Fibroblast of skin of left biceps (primary cell): ENCODE data around the gene FAM135A.
"Not testable (repeated sequence)": the region's sequence is repeated elsewhere in the genome, so short reads cannot be mapped to it uniquely, and the experiment has no call there.

Source experiments
- DNase-seq, 2 experiments: peaks; one replicate each; pipeline ENCODE4 v3.0.0-alpha.2; 2013; ENCODE audit warnings: low read depth in 2 of 2

FAM135A gene

DNA sequence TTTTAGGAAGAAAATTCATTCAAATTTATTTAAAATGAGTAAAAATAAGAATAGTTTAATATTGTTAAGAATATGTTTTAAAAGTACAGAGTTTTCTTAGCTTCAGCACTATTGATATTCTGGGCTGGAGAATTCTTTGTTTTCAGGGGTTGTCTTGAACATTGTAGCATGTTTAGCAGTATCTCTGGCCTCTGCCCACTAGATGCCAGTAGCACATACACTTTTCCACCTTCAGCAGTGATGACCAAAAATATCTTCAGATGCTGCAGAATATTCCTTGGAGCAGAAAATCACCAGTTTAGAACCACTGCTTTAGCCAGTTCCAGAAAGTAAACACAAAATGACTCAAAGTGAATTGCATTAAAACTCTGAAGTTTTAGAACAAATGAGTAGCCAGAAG, 134.0 kb downstream of the FAM135A start:
- no peak for DNase-seq

DNA sequence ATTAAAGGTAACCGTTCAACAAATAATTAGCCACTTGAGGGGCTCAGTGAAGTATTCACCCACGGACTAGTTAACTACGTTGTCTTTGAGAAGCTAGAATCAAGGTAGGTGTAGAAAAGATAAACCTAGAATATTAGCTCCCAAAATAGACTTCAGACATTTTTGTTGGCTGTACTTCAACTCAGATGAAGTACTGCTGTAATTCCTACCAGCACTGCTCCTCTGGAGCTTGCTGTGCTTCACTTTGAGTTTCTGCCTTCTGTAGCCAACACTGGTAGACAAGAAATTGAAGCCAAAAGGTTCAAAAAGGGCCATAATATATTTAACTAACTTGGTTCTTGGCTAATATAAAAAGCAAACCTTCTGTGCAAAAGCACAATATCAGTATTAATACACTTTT, 134.6 kb downstream of the FAM135A start:
- DNase-seq: no peak

DNA sequence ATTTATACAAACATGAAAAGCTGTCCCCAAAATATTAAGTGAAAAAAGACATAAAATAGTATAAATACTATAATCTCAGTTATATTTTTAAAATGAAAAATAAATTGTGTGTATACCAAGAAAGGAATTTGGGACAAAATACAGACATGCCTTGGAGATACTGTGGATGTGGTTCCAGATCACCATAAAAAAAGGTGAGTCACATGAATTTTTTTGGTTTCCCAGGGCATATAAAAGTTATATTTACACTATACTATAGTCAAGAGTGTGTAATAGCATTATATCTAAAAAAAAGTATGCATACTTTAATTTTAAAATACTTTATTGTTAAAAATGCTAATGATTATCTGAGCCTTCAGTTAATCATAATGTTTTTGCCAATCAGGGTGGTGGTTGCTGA, 136.0 kb downstream of the FAM135A start:
- no peak for DNase-seq

DNA sequence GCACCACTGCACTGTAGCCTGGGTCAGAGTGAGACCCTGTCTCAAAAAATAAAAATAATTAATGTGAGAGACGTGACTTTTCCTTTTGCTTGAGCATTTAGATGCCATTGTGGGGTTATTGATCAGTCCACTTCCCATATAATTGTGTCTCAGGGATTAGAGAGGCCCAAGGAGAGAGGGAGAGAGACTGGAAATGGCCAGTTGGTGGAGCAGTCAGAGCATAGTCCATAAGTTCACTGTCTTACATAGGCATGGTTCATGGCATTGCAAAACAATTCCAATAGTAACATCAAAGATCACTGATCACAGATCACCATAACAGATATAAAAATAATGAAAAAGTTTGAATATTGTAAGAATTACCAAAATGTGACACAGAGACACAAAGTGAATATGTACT, 138.3 kb downstream of the FAM135A start:
- DNase-seq: no peak

DNA sequence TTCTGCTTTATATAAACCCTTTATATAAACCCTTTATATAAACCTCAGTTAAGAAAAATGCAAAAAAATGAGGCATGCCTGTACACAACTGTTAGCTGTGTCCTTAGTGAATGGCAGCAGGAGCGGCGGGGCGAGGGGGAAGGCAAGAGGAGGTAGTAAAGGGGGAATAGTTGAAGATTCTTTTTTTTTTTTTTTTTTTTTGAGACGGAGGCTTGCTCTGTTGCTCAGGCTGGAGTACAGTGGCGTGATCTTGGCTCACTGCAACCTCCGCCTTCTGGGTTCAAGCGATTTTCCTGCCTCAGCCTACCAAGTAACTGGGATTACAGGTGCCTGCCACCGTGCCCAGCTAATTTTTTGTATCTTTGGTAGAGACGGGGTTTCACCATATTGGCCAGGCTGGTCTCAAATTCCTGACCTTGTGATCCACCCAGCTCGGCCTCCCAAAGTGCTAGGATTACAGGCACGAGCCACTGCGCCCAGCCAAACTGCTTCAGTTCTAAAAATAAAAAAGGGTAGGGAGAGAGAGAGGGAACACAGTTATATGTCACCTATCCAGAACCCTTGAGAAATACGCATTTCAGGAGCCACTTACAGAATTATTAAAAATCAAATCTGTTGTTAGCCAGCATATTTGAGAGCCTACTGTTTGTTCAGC, 139.1 kb downstream of the FAM135A start:
- DNase-seq: not testable (repeated sequence)

DNA sequence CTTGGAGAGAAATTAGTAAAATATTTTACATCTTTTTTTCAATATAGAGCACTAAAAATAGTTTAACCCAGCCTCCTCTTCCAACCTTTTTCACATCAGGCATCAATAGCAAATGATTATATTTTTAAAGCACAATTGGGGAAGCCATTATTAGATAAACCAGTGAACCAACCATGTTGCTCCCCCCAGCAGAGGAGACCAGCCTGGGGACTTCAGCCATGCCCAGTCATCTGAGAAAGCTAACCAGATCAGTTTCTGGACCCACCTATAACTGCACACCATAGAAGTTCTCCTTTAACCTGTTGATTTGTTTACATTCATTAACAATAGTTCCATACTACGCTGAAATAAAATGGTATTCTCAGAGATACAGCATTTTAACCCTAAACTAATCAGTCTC, 139.7 kb downstream of the FAM135A start:
- no peak for DNase-seq

DNA sequence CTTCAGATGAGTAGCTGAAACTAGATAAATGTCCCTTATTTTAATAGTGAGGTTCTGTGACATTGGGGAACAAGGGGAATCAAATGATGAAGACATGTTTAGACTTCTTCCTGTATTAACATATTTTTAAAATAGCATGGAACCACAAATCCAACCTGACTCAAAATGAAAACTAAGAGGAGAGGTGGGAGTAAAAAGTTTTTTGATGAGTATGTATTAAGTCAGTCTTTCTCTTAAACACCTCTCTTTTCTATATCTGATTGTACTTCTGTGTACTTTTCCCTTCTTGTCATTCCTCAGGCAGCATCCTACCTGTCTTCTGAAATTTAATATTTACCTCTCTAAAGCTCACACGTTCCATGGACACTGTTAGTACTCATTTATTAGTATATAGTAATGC, 144.7 kb downstream of the FAM135A start:
- DNase-seq: no peak

DNA sequence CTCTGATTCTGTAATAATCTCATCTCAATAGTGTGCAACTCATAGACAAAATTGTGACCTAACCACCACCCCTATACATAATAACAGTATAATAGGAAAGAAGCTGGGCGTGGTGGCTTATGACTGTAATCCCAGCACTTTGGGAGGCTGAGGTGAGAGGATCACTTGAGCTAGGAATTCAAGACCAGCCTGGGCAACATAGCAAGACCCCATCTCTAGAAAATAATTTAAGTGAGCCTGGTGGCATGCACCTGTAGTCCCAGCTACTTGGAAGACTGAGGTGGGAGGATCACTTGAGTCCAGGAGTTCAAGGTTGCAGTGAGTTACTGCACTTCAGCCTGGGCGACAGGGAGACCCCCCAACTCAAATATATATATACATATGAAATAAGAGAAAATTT, 149.1 kb downstream of the FAM135A start:
- DNase-seq: not testable (repeated sequence)

DNA sequence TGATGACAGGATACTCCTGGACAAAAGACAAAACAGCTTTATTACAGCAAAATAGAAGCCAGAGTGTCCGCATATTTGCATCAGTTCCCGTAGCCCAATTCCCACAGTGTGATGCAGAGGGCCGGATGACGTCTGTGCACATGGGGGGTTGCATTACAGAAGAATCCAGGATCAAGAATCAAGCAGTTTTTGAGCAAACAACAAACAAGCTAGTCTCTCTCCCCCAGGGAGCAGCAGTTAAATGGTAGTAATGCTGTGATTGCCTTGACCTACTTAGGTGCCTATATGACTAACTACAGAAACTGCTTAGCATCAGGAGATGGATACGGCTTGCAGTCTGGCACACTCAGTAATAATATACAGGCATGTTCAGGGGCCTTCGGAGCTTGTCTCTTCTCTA, 150.2 kb downstream of the FAM135A start:
- peak in 1 of 2 experiments; percentile 6 for DNase-seq

DNA sequence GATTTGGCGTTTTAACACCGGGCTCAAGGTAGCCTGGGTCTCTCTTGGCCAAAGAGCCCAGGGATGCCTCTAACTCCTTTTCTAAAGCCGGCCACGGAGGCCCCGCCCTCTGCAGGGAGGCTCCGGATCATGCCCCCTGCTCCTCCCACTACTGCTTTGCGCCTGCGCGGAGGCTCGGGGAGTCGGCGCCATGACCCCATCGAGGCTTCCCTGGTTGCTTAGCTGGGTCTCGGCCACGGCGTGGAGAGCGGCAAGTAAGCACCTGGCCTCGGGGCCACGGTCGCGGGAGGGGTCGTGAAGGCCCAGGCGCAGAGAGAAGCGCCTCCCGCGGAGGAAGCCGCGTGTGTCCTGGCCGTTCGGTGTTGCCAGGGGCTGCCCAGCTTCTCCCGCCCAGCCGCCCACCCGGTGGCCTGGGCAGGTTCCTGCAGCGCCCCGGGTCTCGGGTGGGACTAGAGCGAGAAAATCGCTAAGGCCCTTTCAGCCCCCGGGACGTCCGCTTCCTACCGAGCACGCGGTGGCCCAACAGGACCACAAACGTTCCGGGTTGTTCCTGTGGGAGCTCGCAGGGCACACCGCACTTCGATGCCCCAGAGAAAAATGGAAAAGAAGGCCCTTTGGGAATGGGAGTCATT, 153.6 kb downstream of the FAM135A start, which contains the start of gene SDHAF4:
TSS of gene SDHAF4 (plus strand) at position 180 of the 632 bp plus-strand sequence. CDS start at position 191, 11 bp downstream.
- DNase-seq: peak; percentile 62 to 64

DNA sequence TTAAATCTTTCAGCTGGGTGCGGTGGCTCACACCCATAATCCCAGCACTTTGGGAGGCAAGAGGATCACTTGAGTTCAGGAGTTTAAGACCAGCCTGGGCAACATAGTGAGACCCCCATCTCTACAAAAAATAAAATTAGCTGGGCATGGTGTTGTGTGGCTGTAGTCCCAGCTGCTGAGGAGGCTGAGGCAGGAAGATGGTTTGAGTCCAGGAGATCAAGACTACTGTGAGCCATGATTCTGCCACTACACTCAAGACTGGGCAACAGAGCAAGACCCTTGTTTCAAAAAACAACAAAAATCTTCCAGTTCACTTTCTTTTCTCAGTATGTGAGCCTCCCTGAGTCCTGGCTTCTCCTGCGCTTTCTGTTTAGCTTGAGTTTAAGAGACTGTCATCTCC, 161.3 kb downstream of the FAM135A start:
- no peak for DNase-seq

DNA sequence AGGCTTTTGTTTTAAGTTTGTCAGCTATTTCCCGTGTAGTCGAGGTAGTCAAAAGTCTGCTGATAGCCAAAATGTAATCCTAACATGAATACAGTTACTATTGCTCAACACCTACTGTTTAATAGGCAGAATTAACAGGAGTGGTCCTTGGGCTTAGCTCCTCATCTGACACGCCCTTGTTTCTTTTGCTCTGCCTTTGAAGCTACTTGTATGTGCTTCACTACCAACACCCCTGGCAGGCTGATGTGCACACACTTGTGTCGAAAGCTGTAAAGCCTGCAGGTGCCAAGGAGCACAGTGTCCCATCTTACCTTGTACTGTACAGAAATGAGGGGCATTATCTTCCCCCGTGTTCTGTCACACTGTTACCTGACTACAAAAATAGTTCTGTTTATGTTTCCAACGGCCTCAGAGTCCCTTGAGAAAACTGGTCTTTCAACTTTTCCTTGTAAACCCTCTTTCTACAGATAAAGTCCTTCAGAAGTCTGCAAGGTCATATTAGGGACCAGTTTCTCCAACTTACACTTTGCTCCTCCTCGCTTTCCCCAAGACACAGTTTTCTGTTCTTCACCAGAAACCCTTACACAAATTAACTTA, 162.7 kb downstream of the FAM135A start:
- no peak for DNase-seq

DNA sequence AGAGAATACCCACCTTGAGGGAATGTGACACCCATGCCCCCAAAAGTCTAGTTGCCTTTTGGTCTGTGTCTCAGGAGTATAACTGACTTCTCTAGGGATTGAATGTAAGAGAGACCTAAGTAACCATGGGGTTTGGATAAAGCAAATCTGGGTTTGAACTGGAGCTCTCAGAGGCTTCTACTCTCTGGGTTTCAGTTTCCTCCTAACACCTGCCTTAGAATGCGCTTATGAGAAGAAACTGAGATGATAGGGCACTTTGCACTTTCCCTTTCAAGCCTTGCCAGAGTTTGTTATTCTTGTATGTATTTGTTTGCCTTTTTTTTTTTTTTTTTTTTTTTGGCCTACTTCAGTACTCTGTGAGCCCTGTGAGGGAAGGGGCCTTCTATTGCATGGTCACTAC, 172.8 kb downstream of the FAM135A start:
- no peak for DNase-seq

DNA sequence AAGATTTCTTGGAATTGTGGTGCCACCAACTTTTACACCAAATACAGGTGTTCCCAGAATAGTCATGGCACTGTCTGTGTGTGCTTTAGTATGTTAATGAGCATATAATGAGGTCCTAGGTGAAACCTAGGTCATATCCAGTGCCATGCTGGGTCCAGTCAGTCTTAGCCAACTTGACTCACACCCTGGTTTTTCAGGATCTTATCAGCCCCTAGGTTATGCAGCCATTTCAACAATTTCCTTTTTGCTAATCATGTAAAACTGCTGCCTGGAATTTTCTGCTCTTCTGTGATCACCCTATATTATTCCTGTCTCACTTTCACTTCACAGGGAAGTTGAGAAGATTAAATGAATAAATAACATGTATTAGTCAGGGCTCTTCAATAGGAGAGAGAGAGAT, 177.1 kb downstream of the FAM135A start:
- DNase-seq: no peak

DNA sequence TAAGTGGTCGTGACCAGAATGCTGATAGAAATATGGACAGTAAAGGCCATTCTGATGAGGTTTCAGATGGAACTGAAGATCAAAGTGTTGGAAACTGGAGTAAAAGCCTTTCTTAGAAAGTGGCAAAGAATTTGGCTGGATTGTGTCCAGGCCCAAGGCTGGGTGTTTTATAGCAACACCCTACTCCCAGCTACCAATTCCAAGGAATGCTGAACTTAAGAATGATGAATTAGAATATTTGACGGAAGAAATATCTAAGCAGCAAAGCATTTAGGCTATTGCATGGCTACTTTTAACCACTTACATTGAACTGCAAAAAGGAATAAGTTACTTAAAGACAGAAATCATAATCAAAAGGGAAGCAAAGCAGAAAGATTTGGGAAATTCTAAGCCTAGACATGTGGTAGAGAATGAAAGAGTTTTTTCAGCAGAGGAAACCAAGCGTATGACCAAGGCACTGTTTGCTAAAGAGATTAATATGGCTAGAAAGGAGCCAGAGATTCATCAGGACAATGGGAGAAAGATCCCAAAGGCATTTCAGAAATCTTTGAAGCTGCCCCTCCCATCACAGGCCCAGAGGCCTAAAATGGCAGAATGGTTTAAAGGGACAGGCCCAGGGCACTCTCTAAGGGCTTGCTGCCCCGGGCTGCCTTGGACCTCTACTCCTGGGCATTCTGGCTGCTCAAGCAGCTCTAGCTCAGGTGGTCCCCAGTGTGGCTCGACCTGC, 179.2 kb downstream of the FAM135A start:
- DNase-seq: no peak

DNA sequence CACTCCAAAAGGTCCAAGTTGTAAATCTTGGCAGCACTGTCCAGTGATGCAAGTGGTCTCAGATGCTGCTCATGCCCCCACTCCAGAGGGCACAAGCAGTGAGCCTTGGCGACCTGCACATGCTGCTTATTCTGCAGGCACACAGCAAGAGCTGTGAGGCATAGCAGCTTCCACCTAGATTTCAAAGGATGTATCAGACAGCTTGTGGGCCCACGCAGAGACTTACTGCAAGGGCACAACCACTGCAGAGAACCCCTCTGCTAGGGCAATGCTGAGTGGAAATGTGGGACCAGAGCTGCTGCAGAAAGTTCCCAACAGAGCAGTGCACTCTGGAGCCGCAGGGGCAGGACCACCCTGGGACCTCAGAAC, 179.8 kb downstream of the FAM135A start:
- DNase-seq: no peak

DNA sequence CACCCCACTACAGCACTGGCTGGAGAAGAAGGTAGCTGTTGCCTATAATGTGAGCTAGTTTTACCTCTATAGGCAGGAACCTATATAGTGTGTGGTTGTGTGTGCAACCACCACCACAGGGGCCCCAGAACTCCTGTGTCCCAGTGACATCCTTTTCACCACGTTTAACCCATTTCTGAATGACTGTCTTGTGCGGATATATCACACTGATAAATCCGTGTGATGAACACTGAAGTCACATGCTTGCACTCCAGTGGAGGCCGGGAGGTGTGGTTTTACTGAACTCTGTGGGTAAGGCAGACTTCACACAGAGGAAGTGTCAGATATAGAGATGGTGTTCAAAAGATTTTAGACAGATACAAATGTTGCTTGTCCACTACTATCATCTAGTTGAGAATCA, 185.9 kb downstream of the FAM135A start:
- no peak for DNase-seq

DNA sequence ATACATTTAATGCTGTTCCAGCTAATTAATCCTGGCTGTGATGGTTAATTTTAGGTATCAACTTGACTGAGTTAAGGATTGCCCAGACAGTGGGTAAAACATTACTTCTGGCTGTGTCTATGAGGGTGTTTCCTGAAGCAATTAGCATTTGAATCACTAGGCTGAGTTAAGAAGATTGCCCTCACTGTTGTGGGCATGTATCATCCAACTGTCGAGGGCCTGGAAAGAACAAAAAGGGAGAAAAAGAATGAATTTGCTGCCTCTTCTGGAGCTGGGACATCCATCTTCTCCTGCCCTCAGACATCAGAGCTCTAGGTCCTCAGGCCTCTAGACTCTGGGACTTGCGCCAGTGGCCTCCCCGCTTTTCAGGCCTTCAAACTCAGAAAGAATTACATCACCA, 187.7 kb downstream of the FAM135A start:
- DNase-seq: no peak

DNA sequence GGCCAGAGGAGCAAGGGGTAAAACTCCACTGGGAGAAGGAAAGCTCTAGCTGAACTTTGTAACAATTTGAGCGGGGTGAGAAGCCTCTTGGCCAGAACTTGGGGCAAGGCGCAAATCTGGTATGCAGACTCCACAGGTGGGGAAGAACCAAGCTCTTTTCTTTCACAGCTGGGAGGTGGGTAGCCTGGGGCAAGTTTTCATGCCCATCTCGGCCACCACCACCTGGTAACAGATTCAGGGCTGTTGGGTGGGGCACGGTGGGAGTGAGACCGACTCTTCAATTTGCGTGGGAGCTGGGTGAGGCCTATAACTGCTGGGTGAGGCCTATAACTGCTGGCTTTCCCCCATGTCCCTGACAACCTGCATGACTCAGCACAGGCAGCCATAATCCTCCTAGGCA, 190.9 kb downstream of the FAM135A start:
- DNase-seq: no peak

DNA sequence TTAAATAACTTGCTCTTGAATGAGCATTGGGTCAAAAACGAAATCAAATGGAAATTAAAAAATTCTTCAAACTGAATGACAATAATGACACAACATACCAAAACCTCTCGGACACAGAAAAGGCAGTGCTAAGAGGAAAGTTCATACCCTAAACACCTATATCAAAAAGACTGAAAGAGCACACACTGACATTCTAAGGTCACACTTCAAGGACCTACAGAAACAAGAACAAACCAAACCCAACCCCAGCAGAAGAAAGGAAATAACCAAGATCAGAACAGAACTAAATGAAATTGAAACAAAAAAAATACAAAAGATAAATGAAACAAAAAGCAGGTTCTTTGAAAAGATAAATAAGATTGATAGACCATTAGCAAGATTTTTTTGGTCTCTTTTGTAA, 194.1 kb downstream of the FAM135A start:
- not testable (repeated sequence) for DNase-seq

DNA sequence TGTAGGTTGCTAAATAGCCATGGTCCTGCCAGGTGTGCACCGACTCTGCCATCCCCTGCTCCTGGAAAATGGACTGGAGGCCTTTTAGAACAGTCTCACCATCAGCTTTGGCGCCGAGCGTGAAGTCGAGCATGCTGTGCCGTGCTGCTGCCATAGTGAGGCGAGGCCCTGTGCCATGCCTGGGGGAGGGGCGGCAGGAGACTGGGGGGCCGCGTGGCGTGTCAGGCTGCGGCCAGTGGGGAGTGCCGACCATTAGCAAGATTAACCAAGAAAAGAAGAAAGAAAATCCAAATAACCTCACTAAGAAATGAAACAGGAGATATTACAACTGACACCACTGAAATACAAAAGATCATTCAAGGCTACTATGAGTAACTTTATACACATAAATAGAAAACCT, 195.9 kb downstream of the FAM135A start:
- DNase-seq: not testable (repeated sequence)
